Astrocyte (in vitro differentiated cells and primary cell): ENCODE results near the gene SUSD3. TPM values are rescaled to one million over a fixed set of nuclear protein-coding genes. Genes with fewer than 3 reads are reported as not detected.

ENCODE experiments used
- DNase-seq: peaks from one replicate; pipeline ENCODE4 v3.0.0-alpha.2; 2010; ENCODE audit warnings: low read depth
- FAIRE-seq: peaks from 2 replicates; lab custom pipeline; 2011; peaks lifted over from hg19 to GRCh38; lab: Jason Lieb, UNC
- H2AFZ ChIP-seq: 2 replicates; pipeline ENCODE4 v1.6.0; 2012; ENCODE audit warnings: low read depth, low read length, inconsistent platforms
- H3K27ac ChIP-seq: 2 replicates; pipeline ENCODE4 v1.5.1; 2011; ENCODE audit warnings: low read depth, low read length, inconsistent platforms
- H3K27me3 ChIP-seq: 2 replicates; pipeline ENCODE4 v1.6.0; 2011; ENCODE audit warnings: low read length, inconsistent platforms; ENCODE audit not compliant: insufficient read depth
- H3K36me3 ChIP-seq: 2 replicates; pipeline ENCODE4 v1.5.1; 2011; ENCODE audit warnings: low read length, inconsistent platforms; ENCODE audit not compliant: insufficient read depth
- H3K4me1 ChIP-seq: 2 replicates; pipeline ENCODE4 v1.5.1; 2011; ENCODE audit warnings: low read length, inconsistent platforms; ENCODE audit not compliant: insufficient read depth
- H3K4me2 ChIP-seq: 2 replicates; pipeline ENCODE4 v1.6.0; 2012; ENCODE audit warnings: low read length, inconsistent platforms
- H3K4me3 ChIP-seq: 2 replicates; pipeline ENCODE4 v1.5.1; 2011; ENCODE audit warnings: low read depth, mild to moderate bottlenecking, low read length, inconsistent platforms; ENCODE audit not compliant: insufficient read depth
- H3K79me2 ChIP-seq: 2 replicates; pipeline ENCODE4 v1.6.0; 2012; ENCODE audit warnings: mild to moderate bottlenecking, low read length, inconsistent platforms; ENCODE audit not compliant: insufficient read depth
- H3K9ac ChIP-seq: 2 replicates; pipeline ENCODE4 v1.6.0; 2012; ENCODE audit warnings: mild to moderate bottlenecking, low read length, inconsistent platforms
- H3K9me3 ChIP-seq: 2 replicates; pipeline ENCODE4 v1.5.1; 2012; ENCODE audit warnings: low read depth, mild to moderate bottlenecking, low read length, inconsistent platforms; ENCODE audit not compliant: insufficient read depth
- H4K20me1 ChIP-seq: 2 replicates; pipeline ENCODE4 v1.6.0; 2012; ENCODE audit warnings: low read length, inconsistent platforms; ENCODE audit not compliant: insufficient read depth
- H3K27ac Mint-ChIP-seq: one replicate; pipeline ENCODE4 v1.8.0; 2021; ENCODE audit warnings: mild to moderate bottlenecking, mixed read lengths; ENCODE audit not compliant: unreplicated experiment
- H3K27me3 Mint-ChIP-seq: one replicate; pipeline ENCODE4 v1.8.0; 2021; ENCODE audit warnings: low read depth, mixed read lengths; ENCODE audit not compliant: unreplicated experiment
- H3K36me3 Mint-ChIP-seq: one replicate; pipeline ENCODE4 v1.8.0; 2021; ENCODE audit warnings: low read depth, mixed read lengths; ENCODE audit not compliant: unreplicated experiment
- H3K4me1 Mint-ChIP-seq: one replicate; pipeline ENCODE4 v1.8.0; 2021; ENCODE audit warnings: low read depth, mixed read lengths; ENCODE audit not compliant: unreplicated experiment
- H3K4me3 Mint-ChIP-seq: one replicate; pipeline ENCODE4 v1.8.0; 2021; ENCODE audit warnings: mild to moderate bottlenecking, moderate library complexity, mixed read lengths; ENCODE audit not compliant: unreplicated experiment
- H3K9me3 Mint-ChIP-seq: one replicate; pipeline ENCODE4 v1.8.0; 2021; ENCODE audit warnings: mild to moderate bottlenecking, mixed read lengths; ENCODE audit not compliant: unreplicated experiment
- CTCF ChIP-seq: IDR thresholded peaks from 2 replicates; pipeline ENCODE4 v1.5.1; 2011; ENCODE audit warnings: low read depth, mild to moderate bottlenecking, inconsistent platforms, low read length, moderate library complexity; ENCODE audit not compliant: insufficient read depth
- EZH2 ChIP-seq: IDR thresholded peaks from 2 replicates; pipeline ENCODE4 v1.6.1; 2012; ENCODE audit warnings: mild to moderate bottlenecking, low read length, inconsistent platforms; ENCODE audit not compliant: insufficient read depth
- total RNA-seq: library from RNA; stranded (reverse); gene quantifications from 2 replicates; pipeline ENCODE4 v1.2.1, GENCODE V29; 2021

Gene SUSD3
- total RNA-seq, 1 donor from 2014 or later: not detected

GRCh38 chr9:93024986-93025630, 33.4 kb upstream of the SUSD3 start:
- no peak overlapping the region for H3K4me3 Mint-ChIP-seq
- Histone ChIP-seq H3K4me3 (no peak overlapping the region), H3K4me2 (no peak overlapping the region), H3K27me3 (no peaks in the 10 kb centered on the region), H3K9me3 (no peaks in the 10 kb centered on the region), H3K9ac (no peak overlapping the region), H3K4me1 (no peaks in the 10 kb centered on the region), H4K20me1 (no peaks in the 10 kb centered on the region), H3K36me3 (no peaks in the 10 kb centered on the region), H3K27ac (no peak overlapping the region), H2AFZ (no peak overlapping the region), H3K79me2 (no peaks in the 10 kb centered on the region)
- H3K27ac Mint-ChIP-seq: no peak overlapping the region
- peaks cover 40% of the 10 kb centered on the region for H3K27me3 Mint-ChIP-seq
- DNase-seq: no peak
- H3K9me3 Mint-ChIP-seq: no peaks in the 10 kb centered on the region
- H3K36me3 Mint-ChIP-seq: no peaks in the 10 kb centered on the region
- peaks cover 2% of the 10 kb centered on the region for H3K4me1 Mint-ChIP-seq
- TF ChIP-seq EZH2 (no peak), CTCF (no peak)
- no peak for FAIRE-seq

- Mint-ChIP-seq H3K4me3 (no peak overlapping the region), H3K36me3 (no peaks in the 10 kb centered on the region), H3K9me3 (no peaks in the 10 kb centered on the region), H3K4me1 (peaks cover 2% of the 10 kb centered on the region), H3K27me3 (peaks cover 44% of the 10 kb centered on the region), H3K27ac (no peak overlapping the region)
- DNase-seq (no peak), FAIRE-seq (no peak)
- no peak overlapping the region for H3K4me2 ChIP-seq
- H3K9ac ChIP-seq: no peak overlapping the region
- H3K4me1 ChIP-seq: no peaks in the 10 kb centered on the region
- H3K27me3 ChIP-seq: no peaks in the 10 kb centered on the region
- no peaks in the 10 kb centered on the region for H3K79me2 ChIP-seq
- no peak overlapping the region for H2AFZ ChIP-seq
- no peaks in the 10 kb centered on the region for H3K9me3 ChIP-seq
- no peak overlapping the region for H3K4me3 ChIP-seq
- H3K36me3 ChIP-seq: no peaks in the 10 kb centered on the region
- no peaks in the 10 kb centered on the region for H4K20me1 ChIP-seq
- TF ChIP-seq CTCF (no peak), EZH2 (no peak)
- H3K27ac ChIP-seq: no peak overlapping the region
These were observed 32.8 kb upstream of the SUSD3 start for GRCh38 chr9:93025736-93026135.

- no peaks in the 10 kb centered on the region for H4K20me1 ChIP-seq
- Mint-ChIP-seq H3K36me3 (no peaks in the 10 kb centered on the region), H3K27ac (no peak overlapping the region), H3K4me1 (no peaks in the 10 kb centered on the region), H3K9me3 (no peaks in the 10 kb centered on the region), H3K27me3 (peaks cover 48% of the 10 kb centered on the region), H3K4me3 (no peak overlapping the region)
- DNase-seq (no peak), FAIRE-seq (no peak)
- no peaks in the 10 kb centered on the region for H3K9me3 ChIP-seq
- no peaks in the 10 kb centered on the region for H3K27me3 ChIP-seq
- no peaks in the 10 kb centered on the region for H3K4me1 ChIP-seq
- no peak overlapping the region for H3K9ac ChIP-seq
- no peak overlapping the region for H3K27ac ChIP-seq
- no peaks in the 10 kb centered on the region for H3K36me3 ChIP-seq
- TF ChIP-seq EZH2: no peak
- no peak for TF ChIP-seq CTCF
- no peak overlapping the region for H2AFZ ChIP-seq
- no peaks in the 10 kb centered on the region for H3K79me2 ChIP-seq
- H3K4me2 ChIP-seq: no peak overlapping the region
- H3K4me3 ChIP-seq: no peak overlapping the region
These were observed 31.9 kb upstream of the SUSD3 start for GRCh38 chr9:93026640-93027039.
